HL-60/S4 treated with phorbol 12-myristate 13-acetate at 8.2 ng/mL for 4 days and 3 days (cell line): ENCODE measurements around the gene REX1BD.
"Not testable (repeated sequence)": the region's sequence is repeated elsewhere in the genome, so short reads cannot be mapped to it uniquely, and the experiment has no call there.

Source experiments
- in situ Hi-C: fragments of 300-500 bp; cut with MboI; formaldehyde crosslinking; loops from 2 replicates; pipeline ENCODE4 v1.15.0; 2022; ENCODE audit warnings: low sequenced_read_pairs

The REX1BD gene

DNA sequence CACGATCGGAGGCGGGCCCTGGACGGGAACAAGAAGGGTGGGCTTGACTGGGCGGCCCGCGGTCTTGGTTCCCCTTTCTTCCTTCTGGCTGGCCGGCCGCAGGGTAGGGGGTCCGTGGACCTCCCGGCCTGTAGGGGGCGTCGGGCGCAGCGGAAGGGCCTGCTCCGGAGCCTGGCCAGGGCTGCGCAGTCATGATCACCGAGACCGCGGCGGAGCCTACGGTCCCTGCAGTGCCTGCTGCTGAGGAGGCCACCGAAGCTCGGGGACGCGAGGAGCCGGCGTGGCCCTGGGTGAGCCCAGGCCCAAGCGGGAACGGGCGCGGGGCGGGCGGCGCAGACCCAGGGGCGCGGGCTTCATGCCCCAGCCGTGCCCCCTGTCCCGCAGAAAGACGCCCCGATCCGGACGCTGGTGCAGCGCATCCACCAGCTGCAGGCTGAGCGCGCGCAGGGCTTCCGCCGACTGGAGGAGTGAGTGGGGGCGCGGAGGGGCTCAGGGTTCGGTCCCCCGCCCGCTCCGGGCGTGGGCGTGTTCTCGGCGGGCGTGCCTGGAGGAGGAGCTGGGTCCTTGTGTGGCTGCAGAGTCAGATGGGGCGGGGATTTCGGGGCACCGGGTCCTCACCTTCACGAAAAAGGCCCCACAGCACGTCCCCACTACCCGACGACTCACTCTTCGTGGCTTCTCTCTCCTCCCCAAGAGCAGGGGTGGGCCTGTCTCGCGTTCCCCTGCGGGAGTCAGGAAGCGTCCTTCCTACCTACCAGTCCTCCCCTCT is at the start of gene REX1BD:
Gene REX1BD (plus strand): TSS at position 188 of the 769 bp plus-strand sequence. CDS start 4 bp downstream, at position 192.
- in situ Hi-C loops = no loop called here

GRCh38 chr19:18539372-18539771 is 49.2 kb upstream of the REX1BD start:
- in situ Hi-C loops = no loop called here

DNA sequence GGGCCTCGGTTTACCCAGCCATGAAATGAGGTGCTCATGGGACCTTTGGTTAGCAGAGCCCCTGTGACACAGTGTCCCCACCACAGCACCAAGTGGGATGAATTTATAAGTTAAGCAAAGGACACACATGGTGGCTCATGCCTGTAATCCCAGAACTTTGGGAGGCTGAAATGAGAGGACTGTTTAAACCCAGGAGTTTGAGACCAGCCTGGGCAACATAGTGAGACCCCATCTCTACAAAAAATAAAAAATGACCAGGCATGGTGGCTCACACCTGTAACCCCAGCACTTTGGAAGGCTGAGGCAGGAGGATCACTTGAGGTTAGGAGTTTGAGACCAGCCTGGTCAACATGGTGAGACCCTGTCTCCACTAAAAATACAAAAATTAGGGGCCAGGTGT is 48.4 kb upstream of the REX1BD start:
- in situ Hi-C loops = not testable (repeated sequence)

- in situ Hi-C loops = no loop called here
These were observed 47.2 kb upstream of the REX1BD start for GRCh38 chr19:18541258-18541991.

DNA sequence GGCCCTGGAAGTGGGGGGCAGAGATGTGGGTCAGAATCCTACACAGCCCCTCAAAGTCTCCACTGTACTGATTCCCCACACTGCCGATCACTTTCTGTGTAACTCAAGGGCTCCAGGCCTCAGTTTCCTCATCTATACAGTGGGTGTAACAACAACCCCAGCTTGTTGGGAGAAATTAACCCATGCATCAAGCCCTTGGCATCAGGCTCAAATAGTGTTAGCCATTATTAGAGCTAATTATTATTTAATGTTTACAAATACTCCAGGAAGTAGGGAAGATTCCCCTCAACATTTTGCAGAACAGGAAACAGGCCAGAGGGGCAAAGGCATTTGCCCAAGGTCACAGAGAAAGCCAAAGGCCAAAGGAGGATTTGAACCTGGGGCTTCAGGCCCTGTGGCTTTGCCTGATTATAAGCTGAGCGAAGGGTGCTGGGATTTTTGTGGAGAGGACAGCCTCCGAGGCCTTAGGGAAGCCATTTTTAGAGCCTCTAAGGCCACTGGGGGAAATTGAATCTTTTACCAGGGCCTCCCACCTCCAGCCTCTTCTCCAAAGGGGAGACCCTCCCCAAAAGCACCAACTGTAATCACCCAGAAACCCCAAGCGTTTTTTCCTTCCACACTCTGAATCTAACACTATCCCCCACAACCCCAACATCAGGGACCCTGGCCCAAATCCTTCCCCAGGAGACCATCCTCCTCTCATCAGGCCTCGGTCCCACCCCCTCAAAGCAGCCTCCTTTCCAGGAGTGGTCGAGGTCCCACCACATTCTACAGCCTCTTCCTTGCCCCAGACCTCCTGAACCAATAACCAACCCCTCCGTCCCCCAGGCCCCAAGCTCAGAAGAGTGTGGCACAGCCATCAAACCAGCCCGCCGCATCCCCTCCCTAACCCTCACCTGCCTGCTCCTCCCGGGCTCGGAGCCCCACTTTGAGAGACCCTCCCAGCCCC is 46.3 kb upstream of the REX1BD start:
- in situ Hi-C loops = no loop called here

GRCh38 chr19:18542941-18543813 is 45.4 kb upstream of the REX1BD start, which contains the start of gene FKBP8:
TSS of gene FKBP8 (minus strand) at chr19:18543573. CDS start at chr19:18541970, 1,603 bp downstream.
- in situ Hi-C loops = no loop called here

DNA sequence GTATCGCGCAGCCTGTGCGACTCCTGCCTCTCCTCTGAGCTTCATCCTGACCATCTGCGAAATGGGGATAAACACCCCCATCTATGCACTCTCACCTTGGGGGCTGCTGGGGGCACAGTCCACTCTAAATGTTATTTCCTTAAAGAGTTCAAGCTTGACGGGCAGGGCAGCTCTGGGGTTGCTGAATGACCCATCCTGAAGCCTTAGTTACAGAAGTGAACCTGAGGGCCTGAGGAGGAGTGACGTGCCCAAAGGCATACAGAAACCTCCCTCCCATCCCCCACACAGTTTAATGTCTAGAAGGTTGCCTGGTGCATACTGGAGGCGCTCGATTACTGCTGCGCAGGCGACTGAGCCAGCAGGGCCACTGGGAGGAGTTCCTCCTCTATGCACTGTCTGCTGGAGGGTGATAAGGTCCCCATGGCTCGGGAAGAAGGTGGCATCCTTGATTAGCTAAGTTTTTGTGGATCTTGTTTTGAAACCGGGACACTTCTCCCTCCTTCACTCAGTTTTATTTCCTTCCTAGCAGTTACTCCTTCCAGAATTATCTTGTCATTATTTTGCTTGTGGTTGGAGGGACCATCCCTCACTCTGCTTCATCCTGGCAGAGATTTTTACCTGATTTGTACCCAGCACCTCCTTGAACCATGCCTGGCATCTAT is 44.7 kb upstream of the REX1BD start:
- in situ Hi-C loops = no loop called here

GRCh38 chr19:18551631-18552030 is 37.0 kb upstream of the REX1BD start:
- in situ Hi-C loops = no loop called here

GRCh38 chr19:18557411-18558201 is 31.0 kb upstream of the REX1BD start, which contains the start of gene KXD1:
TSS of gene KXD1 (plus strand) at chr19:18557870. CDS start at chr19:18562057, 4,187 bp downstream.
- in situ Hi-C loops = no loop called here

GRCh38 chr19:18558202-18558555 is 30.4 kb upstream of the REX1BD start:
- in situ Hi-C loops = no loop called here

DNA sequence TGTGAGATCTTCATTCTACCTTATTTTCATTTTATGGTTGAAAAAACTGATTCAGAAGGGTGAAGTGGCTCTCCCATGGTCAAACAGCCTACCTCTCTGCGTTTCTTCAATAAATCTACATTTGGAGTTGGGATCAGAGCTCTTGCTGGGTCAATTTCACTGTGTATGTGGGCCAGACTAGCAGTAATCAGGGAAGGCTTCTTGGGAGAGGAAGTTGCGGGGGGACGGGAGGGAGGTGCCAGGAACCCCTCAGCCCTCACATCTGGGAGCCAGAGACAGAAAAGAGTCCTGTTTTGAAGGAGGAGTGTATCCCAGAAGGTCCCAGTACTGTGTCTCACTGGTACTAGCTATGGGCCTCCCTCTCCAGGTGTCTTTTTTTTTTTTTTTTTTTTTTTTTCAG is 30.0 kb upstream of the REX1BD start:
- in situ Hi-C loops = no loop called here

DNA sequence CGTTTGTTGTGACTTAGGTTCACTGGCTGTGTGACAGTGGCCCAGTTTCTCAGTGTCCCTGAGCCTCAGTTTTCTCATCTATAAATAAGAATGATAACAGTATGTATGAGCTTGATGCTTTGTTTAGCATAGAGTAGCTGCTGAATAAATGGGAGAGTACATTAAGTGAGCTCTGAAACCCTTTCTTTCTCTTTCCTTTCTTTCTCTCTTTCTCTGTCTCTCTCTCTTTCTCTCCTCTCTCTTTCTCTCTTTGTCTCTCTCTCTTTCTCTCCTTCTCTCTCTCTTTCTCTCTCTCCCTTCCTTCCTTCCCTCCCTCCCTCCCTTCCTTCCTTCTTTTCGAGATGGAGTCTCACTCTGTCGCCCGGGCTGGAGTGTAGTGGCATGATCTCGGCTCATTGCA is 28.9 kb upstream of the REX1BD start:
- in situ Hi-C loops = no loop called here

DNA sequence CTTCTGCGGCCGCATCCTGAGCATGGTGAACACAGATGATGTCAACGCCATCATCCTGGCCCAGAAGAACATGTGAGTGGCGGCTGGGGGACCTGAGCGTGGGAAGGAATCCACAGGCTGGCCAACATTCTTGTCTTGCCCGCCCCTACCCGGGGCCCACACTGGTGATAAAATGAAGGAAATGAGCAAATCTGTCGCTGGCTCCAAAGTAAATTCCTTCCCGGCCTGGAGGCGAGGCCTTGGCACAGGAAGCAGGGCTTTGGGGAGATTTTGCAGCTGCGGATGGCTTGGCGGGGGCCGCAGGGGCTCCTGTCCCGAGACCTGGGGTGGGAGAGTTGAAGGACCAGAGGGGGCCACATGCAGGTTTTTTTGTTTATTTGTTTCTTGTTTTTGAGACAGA is 26.5 kb upstream of the REX1BD start:
- in situ Hi-C loops = no loop called here

DNA sequence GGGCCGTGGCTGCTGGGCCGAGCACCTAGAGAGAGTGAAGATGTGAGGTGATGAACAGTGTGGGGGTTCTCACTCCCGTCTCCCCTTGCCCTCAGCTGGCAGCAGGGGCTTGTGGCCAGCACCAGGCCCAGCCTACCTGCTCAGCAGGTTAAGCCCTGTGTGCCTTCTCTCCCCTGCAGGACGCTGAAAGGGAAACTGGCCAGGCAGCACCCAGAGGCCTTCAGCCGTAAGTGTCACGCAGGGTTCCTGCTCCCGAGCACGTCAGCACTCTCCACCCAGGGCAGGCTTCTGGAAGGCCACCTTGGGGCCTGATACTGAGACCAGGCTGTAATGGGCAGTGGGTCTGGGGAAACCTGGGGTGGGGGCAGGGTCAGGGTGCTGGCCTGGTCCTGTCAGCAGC is 21.6 kb upstream of the REX1BD start:
- in situ Hi-C loops = no loop called here

DNA sequence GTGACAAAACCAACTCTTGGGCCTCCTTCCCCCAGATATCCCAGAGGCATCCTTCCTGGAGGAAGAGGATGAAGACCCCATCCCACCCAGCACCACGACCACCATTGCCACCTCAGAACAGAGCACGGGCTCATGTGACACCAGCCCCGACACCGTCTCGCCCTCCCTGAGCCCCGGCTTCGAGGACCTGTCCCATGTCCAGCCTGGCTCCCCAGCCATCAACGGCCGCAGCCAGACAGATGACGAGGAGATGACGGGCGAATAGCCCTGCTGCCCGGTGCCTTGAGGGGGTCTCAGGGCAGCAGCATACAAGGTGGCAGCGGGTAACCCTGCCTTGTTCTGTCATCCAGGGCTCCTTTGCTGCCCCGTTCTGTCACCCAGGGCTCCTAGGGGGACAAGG is 20.2 kb upstream of the REX1BD start:
- in situ Hi-C loops = no loop called here

- in situ Hi-C loops = no loop called here
These were observed 16.8 kb upstream of the REX1BD start, which contains the start of gene UBA52 for GRCh38 chr19:18571564-18572344. TSS of gene UBA52 (plus strand) at chr19:18571857. CDS start at chr19:18573301, 1,444 bp downstream.

DNA sequence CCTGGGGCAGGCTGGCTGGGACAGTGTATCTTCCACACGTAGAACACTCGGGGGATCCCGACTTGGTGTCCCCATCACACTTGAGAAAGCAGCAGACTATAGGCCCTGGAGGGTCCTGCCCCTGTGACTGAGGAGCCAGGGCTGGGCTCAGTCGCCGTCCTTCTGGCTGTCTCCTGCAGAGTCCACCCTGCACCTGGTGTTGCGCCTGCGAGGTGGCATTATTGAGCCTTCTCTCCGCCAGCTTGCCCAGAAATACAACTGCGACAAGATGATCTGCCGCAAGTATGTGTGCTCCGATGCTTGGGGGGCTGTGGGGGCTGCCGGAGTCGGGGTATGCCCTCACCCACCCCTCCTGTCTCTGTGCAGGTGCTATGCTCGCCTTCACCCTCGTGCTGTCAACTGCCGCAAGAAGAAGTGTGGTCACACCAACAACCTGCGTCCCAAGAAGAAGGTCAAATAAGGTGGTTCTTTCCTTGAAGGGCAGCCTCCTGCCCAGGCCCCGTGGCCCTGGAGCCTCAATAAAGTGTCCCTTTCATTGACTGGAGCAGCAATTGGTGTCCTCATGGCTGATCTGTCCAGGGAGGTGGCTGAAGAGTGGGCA is 13.8 kb upstream of the REX1BD start:
- in situ Hi-C loops = no loop called here
